ENCODE data around the gene MAGEA3.
"Not testable (repeated sequence)": the region's sequence is repeated elsewhere in the genome, so short reads cannot be mapped to it uniquely, and the experiment has no call there.

MAGEA3 gene

GRCh38 chrX:152736528-152736927 lies 37.9 kb downstream of the MAGEA3 start:
- DNase-seq, result not testable (repeated sequence)

- DNase-seq, result no peak
Observed at GRCh38 chrX:152738560-152738959, 40.0 kb downstream of the MAGEA3 start.
